HG03108 (cell line): Measurements from ENCODE around the gene GNPTG.

Source experiments
- ATAC-seq: cut with Tn5 transposase; IDR thresholded peaks from one replicate; pipeline ENCODE4 v1.9.1; 2021; ENCODE audit warnings: moderate library complexity; ENCODE audit not compliant: unreplicated experiment

The GNPTG gene

GRCh38 chr16:1392826-1393225, 41.1 kb downstream of the GNPTG start:
- ATAC-seq = no peak

- no peak for ATAC-seq
Observed at GRCh38 chr16:1393613-1394176, 42.0 kb downstream of the GNPTG start.

- ATAC-seq = no peak
Observed at GRCh38 chr16:1394367-1394951, 42.7 kb downstream of the GNPTG start.

GRCh38 chr16:1395444-1396031, 43.8 kb downstream of the GNPTG start:
- no peak for ATAC-seq

GRCh38 chr16:1397779-1398178, 46.0 kb downstream of the GNPTG start:
- ATAC-seq = no peak

GRCh38 chr16:1398351-1398750, 46.6 kb downstream of the GNPTG start:
- no peak for ATAC-seq

GRCh38 chr16:1398826-1399581, 47.3 kb downstream of the GNPTG start:
- no peak for ATAC-seq

- ATAC-seq = no peak
Observed at GRCh38 chr16:1401061-1401757, 49.5 kb downstream of the GNPTG start.

- no peak for ATAC-seq
Observed at GRCh38 chr16:1401758-1402154, 50.0 kb downstream of the GNPTG start.

GRCh38 chr16:1403036-1403435, 51.3 kb downstream of the GNPTG start:
- no peak for ATAC-seq

GRCh38 chr16:1403733-1404132, 52.0 kb downstream of the GNPTG start:
- no peak for ATAC-seq

- ATAC-seq = no peak
Observed at GRCh38 chr16:1407753-1408152, 56.0 kb downstream of the GNPTG start.

GRCh38 chr16:1408171-1408837, 56.6 kb downstream of the GNPTG start:
- ATAC-seq = peak; percentile 84

- ATAC-seq = no peak
Observed at GRCh38 chr16:1412847-1413246, 61.1 kb downstream of the GNPTG start.
